Erythroblast (primary cell): ENCODE results near the gene TUBB3.

ENCODE experiments used
- GATA1 ChIP-seq: IDR thresholded peaks from 2 replicates; pipeline ENCODE4 v1.6.1; 2011; ENCODE audit warnings: low read depth, mild to moderate bottlenecking, control low read depth, low read length, moderate library complexity
- POLR2A ChIP-seq: IDR thresholded peaks from 2 replicates; pipeline ENCODE4 v1.6.1; 2011; ENCODE audit warnings: mild to moderate bottlenecking, low read length

DNA sequence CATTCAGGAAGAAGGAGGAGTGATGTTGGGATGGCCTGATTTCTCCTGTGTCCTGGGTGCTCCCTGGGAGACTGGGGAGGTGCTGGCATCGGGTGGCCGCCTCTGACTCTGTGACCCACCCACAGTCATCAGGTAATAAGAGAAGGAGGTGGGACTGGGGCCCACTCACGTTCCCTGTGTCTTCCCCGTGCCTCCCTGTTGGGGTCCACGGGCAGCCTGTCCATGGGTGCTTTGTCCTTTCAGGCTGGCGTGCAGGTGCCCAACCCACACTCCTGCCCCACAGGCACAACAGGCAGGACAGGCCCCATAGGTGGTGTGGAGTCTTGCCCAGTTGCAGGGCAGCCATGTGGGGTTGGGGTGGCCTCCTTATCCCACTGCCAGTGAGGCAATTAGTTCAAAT lies 29.4 kb downstream of the TUBB3 start:
- TF ChIP-seq POLR2A (no peak), GATA1 (no peak)
